GM19395 (cell line): ENCODE measurements around the gene VTCN1.
"Not testable (repeated sequence)": the region's sequence is repeated elsewhere in the genome, so short reads cannot be mapped to it uniquely, and the experiment has no call there.

ENCODE experiments used
- ATAC-seq: cut with Tn5 transposase; IDR thresholded peaks from one replicate; pipeline ENCODE4 v1.9.1; 2021; ENCODE audit warnings: mild to moderate bottlenecking, moderate library complexity; ENCODE audit not compliant: unreplicated experiment

The VTCN1 gene

DNA sequence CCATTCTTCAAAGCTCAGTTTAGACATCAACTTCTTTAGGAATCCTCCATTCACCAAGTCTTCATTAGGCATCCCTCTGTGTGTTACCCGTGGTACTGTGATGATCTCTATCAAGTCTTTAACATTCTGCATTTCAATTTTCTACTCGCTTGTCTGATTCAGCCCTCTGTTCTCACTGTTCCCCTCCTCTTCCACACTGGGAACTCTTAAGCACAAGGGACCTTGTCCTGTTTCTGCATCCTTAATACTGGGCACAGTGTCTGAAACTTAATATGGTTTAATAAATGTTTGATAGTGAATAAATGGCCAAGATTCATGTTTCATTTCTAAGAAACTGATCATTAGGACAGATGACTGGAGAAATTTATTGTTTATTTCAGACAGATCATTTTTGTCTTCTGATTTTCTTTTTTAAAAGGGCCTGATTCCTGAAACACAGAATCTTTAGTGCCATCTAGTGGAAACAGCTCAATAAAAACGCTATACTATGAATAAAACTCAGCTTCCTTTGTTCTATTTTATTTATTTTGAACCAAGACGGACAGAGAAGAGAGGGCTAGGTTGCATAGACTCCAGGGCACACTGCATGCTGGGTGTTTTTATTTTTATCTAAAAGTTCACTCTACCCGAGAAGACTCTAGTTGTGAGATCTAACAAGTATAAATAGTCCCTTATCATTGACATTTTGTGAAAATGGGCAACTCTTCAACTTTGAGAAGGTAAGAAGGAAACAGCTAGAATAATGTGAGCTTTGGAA, 82.2 kb downstream of the VTCN1 start:
- no peak for ATAC-seq

DNA sequence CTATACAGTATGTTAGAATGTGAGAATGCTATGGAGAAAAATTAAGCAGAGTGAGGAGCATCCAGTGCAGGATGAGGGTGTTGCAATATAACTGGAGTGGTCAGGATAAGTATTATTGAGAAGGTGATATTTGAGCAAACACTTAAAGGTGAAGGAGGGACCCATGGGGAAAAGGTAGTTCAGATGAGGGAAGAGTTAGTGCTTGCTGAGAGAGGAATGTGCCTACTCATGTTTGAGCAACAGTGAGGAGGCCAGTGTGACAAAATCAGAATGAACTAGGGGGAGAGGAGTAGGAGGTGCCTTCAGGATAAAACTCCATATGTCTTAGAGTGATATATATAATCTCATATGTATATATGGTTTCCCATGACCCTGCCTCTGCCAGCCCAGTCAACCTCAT, 82.9 kb downstream of the VTCN1 start:
- ATAC-seq: no peak

DNA sequence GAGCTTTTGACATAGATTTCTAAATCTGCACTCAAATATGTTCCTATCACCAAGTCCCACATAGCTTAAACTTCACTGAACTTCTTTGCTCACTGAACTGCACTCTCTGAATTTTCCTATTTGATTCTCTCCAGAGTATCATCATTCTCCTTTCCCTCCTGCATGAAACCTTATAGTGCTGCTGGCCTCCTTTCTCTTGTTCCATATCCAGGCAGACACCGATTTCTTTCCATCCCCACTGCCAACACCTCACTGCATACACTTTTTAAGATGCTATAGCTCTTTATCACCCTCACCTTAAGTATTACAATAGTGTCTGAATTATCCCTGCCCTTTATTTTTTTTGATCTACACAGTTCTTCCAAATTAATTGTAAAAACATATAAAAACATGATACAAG, 86.1 kb downstream of the VTCN1 start:
- no peak for ATAC-seq

DNA sequence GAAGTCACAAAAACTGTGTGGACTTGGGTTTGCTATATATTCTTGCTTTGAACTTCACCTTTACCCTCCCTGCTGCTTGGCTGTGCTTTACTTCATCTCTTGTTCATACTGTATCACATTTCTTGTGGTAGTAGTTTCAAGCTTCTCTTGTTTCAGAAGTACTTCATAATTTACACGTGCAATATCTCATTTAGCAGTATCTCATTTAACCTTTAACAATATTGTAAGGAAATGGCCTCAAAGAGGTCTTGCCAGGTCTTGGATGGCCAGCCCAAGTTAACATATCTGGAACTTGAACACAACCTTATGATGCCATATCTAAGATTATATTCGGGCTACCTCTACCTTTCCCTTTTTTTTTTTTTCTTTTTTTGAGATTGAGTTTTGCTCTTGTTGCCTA, 87.5 kb downstream of the VTCN1 start:
- ATAC-seq: no peak

DNA sequence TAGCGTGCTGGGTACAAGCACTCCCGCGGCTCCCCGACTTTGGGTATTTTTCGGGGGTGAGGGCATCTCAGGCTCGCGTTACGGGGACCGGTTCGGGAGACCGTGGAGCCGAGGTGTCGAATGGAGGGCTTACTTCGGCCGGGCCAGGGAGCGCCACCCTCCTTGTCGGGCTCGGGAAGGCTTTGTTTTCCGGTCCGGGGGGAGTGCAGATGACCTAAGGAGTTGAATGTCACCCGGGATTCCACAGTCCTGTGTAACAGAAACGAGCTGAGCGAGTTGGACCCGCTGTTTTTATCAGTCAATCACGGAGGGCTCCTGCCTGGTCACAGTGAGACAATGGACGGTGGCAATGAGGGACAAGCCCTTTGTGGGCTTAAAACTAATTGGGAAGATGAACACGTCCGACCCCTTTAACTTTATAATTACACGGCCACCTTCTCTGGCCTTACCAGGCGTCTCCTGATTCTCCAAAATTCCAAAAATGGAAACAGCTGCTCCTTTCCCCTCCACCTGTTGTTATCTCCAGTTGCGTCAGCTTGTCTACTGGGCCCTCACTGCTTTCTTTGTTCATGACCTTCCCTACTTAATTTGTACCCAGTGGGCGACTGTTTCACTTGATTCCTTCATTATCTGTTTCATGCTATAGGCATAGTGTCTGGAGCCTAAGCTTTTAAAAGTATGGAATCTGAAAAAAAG, 88.2 kb downstream of the VTCN1 start:
- no peak for ATAC-seq

DNA sequence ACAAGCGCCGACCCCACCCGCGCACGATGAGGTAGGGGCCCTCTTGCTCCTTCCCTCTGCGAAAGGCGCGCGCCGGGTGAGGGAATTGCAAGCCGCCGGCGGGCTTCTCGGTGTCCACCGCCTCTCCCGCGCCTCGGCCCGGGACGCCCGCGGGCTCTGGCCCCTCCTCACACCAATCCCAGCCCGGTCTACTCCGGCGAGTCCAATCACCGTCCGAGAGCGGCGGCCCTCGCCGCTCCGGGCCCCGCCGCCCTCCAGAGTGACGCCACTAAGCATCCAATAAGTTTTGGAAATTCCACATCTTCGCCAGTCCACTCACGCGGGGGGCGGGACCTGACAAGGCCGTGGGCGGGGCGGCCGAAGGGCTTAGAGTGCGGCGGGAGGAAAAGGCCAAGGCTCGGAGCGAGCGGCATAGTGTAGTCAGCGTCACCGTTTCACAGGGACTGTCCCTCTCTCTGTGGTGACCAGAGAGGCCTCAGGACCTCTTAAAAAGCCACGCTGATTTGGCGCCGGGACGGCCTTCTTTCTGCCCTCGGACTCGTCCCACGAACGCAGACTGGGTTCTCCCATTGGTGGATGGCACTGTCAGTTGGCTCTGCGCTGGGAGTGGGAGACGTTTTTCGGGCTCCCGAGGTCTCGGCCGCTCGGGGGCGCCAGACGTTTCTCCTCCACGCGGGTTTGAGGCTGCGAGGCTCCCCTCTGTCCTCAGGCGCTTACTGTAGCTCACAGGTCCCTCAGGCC, 89.0 kb downstream of the VTCN1 start, which contains the start of gene TRIM45:
Gene TRIM45 (minus strand): TSS at position 161 of the 741 bp plus-strand sequence. CDS start 548 bp downstream, outside the sequence.
- peak; percentile 90 for ATAC-seq

DNA sequence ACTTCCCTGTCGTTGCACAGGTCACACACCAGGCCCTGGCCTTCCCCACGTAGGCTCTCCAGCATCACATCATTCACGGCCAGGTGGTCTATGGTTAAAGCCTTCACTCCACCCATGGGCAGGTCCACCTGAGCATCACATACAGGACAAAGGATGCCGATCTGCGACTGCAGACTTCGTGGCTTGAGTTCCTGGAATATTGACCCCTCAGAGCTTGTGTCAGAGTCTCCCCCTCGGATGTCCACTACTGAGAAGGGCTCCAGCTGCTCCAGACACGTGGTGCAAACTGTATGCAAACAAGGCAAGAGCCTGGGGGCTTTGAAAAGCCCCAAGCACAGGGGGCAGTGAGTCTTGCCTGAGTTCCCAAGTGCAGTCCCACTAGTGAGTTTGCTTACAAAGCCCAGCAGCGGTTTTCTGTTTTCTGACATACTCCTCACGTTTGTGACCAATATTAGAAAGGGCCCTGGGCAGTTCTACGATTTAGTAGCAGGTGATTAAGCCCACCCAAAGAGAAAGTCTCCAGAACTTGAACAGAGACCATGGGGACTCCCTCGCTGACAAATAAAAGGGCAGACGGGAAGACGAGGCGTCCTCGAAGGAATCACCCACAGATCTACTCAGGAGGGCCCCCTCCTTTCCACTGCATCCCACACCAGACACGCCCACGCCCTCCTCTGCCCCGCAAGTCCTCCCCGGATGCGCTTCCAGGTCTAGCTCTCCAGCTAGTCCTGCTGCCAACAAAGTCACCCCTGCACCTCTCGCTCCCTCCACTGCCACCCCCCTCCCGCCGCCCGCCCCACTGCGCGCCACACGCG, 89.7 kb downstream of the VTCN1 start:
- ATAC-seq: peak; percentile 13

DNA sequence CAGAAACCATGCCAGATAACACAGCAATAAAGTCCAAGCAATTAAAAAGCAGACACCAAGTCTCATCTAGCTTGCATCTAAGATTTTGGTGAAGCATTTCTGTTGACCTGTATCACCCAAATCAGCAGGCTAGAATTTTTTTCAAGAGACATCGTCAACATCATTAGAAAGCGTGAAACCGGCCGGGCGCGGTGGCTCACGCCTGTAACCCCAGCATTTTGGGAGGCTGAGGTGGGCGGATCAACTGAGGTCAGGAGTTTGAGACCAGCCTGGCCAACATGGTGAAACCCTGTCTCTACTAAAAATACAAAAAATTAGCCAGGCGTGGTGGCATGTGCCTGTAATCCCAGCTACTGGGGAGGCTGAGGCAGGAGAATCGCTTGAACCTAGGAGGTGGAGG, 91.6 kb downstream of the VTCN1 start:
- ATAC-seq: not testable (repeated sequence)

DNA sequence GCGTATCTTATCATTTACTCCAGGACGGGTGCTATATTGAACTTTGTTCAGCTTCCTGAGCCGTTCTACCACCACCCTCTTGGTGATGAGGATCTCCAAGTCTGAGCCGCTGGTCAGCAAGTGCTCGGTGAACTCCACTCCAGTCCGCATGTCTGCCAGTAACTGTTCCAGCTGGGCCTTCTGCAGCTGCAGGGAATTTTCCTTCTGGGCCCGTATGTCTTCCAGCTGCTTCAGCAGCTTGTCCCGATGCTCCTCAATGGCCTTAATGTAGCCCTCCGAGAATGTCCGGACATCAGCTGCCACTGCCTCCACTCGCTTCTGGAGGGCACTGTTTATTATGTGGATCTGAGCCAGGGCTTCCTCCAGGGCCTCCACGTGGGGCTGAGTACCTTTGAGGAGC, 92.6 kb downstream of the VTCN1 start:
- no peak for ATAC-seq

DNA sequence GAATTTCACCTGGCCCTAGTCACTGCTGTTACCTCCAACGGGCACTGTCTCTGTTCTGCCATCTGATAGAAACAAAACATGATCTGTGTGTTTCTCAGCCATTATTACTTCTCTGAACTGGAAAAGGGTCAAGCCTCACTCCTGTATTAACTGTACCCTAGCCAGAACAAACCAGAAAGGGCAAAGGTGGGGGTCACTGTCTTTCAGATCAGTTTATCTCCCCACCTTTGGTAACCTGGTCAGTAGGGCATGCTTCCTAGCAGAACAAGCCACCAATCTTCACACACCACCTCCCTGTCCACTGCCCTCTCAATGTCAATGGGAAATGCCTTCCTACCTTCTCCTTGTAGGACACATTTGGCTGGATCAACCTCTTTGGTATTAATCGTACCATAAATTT, 93.0 kb downstream of the VTCN1 start:
- no peak for ATAC-seq

DNA sequence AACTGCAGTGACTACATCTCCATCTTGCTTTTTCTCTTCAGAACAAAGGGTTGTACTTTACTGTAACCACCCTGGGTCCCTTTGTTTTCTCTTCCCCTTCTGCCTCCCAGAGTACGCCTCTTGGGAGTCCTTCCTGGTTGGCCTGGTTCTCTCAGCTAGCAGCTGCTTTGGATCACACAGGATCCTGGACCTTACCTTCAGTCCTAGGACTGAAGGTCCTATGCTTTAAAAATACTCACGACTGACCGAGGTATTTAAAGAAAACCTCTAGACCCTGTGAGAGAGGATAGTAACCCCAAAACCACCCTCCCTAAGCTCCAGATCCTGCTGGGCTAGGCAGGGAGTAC, 94.0 kb downstream of the VTCN1 start:
- ATAC-seq: no peak

DNA sequence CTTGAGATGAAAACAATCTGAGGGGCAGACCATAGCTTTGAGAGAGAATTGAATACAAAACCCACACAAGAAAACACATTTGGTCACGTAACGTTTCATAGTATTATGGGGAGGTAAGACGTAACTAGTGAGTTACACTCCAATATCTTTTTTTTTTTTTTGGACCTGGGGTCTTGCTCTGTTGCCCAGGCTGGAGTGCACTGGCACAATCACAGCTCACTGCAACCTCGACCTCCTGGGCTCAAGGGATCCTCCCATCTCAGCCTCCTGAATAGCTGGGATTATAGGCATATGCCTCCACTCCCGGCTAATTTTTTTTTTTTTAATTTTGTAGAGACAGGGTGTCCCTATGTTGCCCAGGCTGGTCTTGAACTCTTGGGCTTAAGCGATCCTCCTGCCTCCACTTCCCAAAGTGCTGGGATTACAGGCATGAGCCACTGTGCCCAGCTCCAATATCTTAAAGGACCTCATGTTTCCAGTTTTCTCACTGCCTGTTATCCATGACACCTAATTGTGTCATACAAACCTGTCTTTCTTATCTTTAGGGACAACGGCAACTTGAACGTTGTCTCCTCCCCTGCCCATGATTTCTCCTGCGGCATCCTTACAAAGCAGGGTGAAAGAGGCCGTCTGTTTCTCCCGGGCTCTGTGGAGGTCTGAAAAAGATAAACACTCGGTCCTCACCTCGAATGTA, 94.5 kb downstream of the VTCN1 start:
- no peak for ATAC-seq

DNA sequence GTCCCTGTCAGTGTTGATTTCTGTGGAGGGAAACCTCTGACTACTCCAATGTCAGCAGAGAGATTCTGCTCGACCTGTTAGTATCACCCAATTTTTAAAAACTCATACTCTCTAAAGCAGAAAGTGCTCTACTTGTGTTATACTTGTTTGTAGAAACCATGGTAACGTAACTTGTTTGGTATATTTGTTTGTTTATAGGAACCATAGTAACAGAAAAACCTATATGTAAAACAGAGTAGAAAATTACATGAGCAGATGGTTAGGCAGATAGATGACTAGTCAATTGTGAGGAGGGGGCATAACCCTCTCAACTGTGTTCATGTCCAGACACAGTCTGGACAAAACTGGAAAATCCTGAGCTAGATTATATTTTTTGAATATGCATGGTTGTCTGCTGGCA, 95.8 kb downstream of the VTCN1 start:
- ATAC-seq: no peak

DNA sequence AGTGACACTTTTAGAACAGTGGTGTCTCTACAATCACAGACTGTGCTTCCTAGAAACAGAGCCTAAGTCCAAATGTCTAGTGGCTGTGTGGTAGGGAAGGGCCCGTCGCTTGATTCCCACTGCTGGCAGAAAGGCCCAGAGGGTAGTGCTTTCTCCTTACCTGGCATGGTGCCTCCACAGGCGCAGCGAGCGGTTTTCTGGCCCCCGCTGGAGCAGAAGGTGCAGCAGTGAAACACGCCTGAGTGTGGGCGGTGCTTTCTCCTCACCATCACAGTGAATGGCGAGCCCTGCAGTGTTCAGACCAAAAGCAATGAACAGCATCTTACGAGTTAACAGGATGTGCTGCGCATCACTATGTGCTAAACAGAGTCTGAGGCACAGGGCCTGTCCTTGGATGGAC, 97.5 kb downstream of the VTCN1 start:
- no peak for ATAC-seq

DNA sequence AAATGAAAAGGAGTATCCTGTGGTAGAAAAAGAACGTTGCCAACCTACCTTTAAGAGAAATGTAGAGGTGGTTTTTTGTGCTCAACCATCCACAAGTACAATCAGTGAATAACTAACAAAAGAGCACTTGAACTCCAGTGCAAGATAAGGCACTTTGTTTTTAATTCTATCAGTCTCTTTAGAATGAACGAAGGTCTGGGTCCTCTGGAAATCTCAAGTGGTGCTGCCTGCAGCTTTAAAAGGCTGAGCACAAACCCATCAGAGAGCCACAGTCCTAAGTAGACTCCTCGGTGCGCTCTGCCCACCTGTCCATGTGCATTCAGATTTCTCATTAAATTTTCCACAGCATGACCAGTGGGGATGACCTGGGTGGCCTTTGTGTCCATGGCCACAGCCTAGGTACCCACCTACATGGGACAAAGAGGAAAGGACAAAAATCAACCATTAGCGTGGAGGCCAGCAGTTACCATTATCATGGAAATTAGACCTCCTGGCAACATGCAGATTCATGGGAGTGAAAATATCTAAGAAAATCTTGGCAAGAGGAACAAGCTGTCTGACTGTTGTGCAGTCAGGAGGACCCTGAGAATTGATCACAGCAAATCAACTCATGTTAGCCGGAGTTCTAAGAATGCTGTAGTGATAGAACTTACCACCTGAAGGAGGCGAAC, 98.5 kb downstream of the VTCN1 start:
- ATAC-seq: no peak

DNA sequence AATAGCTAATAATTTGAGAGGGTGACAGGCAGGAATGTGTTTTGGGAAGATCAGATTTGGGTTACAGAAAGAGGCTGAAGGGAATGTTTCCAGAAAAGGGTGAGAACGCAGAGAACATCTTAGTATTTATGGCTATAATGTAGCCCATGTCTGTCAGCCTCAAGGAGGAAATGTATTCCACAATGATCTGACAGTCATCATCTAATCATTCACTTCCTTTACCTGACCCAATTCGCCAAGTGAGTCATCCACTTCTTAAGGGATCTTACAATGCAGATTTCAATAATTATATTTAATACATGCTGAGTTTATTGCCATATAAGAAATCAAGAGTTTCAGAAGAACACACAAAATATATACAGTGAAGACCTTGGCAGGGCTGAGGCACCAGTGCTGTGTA, 100.0 kb downstream of the VTCN1 start:
- no peak for ATAC-seq

DNA sequence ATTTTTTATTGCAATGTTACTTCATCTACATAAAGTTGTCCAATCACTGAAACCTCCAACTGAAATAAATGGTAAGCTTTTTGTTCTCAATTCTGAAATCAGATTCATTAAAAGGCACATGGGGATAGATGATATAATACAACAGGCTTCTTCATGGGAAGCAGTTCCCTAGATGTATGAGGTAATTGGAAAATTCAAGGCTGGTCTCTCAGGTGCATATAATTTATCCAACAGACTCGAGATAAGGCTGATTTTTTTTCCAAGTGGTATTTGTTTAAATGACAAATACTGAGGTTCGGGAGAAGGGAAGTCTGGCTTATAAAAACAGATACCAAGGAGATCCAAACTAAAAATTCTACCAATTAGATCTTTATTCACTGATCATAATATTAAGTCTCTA, 103.4 kb downstream of the VTCN1 start:
- no peak for ATAC-seq

DNA sequence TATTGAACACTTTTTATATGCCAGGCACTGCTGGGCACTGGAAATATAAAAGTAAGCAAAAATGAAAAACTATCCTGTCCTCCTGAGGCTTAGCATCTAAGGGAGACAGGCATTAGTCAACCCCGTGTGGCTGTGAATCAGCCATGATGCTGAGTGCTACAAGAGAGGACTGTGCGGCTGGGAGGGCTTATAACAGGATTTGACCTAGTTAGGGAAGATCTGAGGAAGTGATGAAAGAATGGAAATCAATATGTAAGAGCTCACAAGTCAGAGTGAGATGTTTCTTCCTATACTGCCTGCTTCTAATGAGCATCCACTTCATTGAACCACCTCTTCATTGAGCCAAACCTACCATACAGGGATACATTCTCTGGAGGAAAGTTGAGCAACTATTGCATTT, 104.2 kb downstream of the VTCN1 start:
- no peak for ATAC-seq

DNA sequence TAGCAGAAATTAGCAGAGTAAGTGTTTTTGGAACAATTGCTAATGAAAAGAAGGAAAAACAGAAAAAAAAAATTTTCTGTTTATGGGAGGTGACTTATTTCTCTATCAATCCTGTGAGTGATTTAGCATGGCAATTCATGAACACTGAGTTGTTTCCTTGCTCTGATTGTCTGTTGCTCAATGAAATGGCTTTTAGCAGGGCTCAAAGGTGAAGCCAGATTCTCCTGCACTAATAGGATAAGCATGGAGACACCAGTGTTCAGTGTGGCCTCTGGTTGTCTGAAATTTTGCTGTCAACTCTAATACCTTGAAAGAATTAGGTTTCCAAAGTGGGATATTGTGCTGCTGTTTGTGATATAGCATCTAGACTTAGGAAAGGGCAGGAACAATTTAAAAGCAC, 105.0 kb downstream of the VTCN1 start:
- no peak for ATAC-seq

DNA sequence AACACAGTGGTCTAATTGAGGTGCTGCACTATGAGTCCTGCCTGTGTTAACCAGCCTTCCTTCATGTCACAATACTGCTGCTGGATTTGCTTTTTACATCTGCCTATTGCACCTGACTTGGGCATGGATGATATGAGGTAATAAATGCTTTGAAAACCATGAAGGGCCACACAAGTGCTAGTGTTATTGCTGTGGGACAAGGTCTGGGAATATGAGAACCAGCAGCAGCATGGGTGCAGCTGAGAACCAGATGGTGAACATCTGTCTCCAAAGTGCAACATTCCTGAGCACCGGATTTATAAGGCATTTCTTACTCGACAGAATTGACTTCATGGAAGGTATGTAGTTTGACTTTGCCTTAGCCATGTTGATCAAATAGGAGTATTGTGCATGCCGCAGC, 105.7 kb downstream of the VTCN1 start:
- ATAC-seq: no peak
